ENCODE results near the gene OGFOD1. TPM values are rescaled to one million over a fixed set of nuclear protein-coding genes. Genes with fewer than 3 reads are reported as not detected.
"Not testable (repeated sequence)": the region's sequence is repeated elsewhere in the genome, so short reads cannot be mapped to it uniquely, and the experiment has no call there.

Gene OGFOD1
- total RNA-seq, 1 donor from 2014 or later, result 87.0 TPM

DNA sequence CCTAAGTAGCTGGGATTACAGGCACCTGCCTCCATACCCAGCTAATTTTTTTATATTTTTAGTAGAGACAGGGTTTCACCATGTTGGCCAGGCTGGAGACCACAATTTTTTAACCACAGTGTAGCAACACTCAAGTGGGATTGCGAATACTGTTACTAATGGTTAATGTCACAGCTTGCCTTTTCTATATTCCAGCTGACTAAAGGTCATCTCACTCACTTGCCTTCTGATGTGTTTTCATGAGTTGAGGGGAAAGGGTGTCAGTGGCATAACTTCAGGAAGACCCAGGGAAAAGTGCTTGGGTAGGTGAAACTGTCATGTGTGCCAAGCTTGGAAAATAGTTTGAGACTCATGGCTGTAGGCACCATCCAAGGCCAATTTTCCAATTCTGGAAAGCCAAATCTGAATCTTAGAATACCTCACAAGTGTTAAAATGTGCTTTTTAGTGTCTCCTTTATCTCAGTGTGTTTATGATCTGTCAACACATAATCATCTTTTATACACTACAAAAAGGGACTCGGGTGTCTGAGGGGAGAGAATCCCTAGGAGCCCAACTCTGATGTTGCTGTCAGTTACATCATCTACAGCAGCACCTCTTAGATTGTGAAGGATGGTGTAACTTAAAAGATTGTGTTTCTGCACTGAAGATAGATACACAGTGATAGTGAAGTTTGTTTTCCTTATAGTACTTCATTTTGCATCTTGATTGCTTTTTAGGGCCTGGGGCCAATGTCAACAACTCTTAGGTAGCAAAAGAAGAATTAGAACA, 27.1 kb downstream of the OGFOD1 start:
- DNase-seq, result no peak
- Mint-ChIP-seq H3K27ac (no peak overlapping the region), H3K4me1 (peaks cover 12% of the 10 kb centered on the region), H3K27me3 (no peaks in the 10 kb centered on the region), H3K4me3 (no peak overlapping the region), H3K36me3 (ENCODE audit: low read depth) (peaks cover 56% of the 10 kb centered on the region), H3K9me3 (no peaks in the 10 kb centered on the region)
- intact Hi-C loops (cut with micrococcal nuclease), result no loop called here

DNA sequence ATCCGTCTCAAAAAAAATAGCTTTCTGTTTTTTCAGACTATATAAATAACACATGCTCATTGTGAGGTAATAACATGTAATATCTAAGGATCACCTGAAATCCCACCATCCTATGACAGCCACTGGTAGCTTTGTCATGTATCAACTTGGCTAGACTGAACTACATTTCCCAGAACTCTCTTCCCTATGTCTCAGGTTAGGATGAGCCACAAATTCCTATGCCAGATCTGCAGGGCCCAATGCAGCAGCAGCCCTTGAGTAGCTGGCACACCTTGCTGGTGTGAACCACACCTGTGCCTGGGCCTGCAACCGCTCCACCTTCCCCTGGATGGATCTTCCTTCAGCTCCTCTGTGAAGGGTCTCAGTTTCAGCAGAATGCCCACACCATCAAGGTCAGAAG, 28.1 kb downstream of the OGFOD1 start:
- intact Hi-C loops (cut with micrococcal nuclease), result no loop called here

DNA sequence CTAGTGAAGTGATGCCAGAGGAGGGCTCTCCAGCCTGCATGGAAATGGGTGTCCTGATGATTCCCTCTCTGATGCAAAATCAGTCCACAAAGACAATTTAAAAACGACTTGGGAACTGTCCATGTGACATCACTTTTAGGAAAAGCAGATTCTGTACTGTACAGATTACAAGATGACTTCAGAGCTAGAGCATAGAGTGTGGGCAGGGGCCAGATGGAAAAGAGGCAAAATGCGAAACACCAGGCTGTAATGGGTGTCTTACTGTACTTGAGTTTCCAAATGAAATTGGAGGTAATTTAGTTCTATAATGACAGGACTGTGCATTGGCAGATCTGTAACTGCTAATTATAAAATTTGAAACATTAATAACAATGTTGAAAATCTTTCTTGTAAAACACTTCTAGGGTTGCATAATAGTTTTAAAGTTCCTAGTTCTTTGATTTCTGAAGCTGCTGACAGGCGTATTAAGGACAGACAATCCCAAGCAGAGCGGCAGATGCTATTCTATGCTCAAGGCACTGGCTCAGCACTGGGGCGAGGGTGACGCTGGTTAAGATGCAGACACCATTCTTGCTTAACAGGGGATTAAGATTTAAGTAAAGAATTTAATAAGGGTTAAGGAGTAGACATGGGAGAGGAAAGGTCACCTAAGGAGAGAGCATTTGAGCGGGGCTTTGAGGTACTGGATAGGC, 29.6 kb downstream of the OGFOD1 start:
- Mint-ChIP-seq H3K4me3 (no peak overlapping the region), H3K36me3 (ENCODE audit: low read depth) (peaks cover 53% of the 10 kb centered on the region), H3K27ac (no peak overlapping the region), H3K4me1 (peaks cover 12% of the 10 kb centered on the region), H3K27me3 (no peaks in the 10 kb centered on the region), H3K9me3 (no peaks in the 10 kb centered on the region)
- intact Hi-C loops (cut with micrococcal nuclease), result no loop called here
- DNase-seq, result no peak

More for the DNA sequence above, 28.1 kb downstream of the OGFOD1 start:
- H3K9me3 Mint-ChIP-seq, result no peaks in the 10 kb centered on the region
- peaks cover 57% of the 10 kb centered on the region for H3K36me3 Mint-ChIP-seq (ENCODE audit: low read depth)
- H3K4me3 Mint-ChIP-seq, result no peak overlapping the region
- H3K27ac Mint-ChIP-seq, result no peak overlapping the region
- no peak for DNase-seq
- H3K4me1 Mint-ChIP-seq, result peaks cover 12% of the 10 kb centered on the region
- no peaks in the 10 kb centered on the region for H3K27me3 Mint-ChIP-seq

DNA sequence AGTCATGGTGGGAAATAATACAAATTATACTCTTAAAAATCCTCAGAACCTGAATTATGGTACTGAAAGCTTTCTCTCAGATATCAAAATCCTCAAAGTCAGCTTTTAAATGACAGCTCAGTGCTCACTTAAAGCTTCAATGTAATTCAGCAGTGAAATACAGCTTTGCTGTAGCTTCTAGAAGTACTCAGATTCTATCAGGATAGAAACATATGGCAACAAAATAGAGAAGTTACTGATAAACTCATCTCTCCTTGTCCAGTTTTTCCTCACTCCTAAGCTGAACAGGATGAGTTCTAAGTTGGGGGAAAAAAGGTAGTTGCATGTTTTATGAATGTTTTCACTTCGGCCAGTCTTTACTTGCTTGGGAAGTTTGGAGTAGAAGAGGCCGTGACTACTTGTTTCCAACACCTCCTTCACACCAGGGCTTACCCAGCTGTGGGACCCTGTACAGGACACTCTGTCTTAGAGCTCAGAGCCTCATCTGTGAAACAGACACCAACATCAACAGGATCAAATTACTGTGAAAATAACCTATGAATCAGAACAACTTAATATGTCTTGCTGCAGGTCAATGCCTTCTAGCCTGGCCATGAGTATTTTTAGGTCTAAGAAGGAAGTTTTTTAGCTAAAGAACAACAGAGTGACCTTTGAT, 30.2 kb downstream of the OGFOD1 start:
- Mint-ChIP-seq H3K4me1 (peaks cover 9% of the 10 kb centered on the region), H3K36me3 (ENCODE audit: low read depth) (peaks cover 50% of the 10 kb centered on the region), H3K9me3 (peaks cover 3% of the 10 kb centered on the region), H3K27me3 (no peaks in the 10 kb centered on the region), H3K27ac (no peak overlapping the region), H3K4me3 (no peak overlapping the region)
- intact Hi-C loops (cut with micrococcal nuclease), result no loop called here
- no peak for DNase-seq

DNA sequence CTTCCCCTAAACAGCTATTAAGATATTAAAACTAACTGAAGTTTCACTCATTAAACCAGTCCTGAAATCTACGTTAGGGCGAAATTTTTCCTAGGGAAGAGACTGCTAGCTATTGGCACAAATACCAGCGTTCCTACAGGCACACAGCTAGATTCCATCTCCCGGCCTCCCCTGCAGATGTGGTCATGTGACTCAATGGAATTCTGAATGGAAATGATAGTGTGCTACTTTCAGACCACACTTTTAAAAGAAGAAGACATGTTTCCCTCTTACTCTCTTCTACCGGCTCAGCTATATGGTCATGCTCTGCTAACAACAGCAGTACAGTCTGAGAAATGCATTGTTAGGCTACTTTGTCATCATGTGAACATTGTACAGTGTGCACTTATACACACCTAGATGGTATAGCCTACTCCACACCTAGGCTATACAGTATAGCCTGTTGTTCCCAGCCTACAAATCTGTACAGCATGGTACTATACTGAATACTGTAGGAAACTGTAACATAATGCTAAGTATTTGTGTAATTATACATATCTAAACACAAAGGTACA, 31.4 kb downstream of the OGFOD1 start:
- peaks cover 38% of the 10 kb centered on the region for H3K36me3 Mint-ChIP-seq (ENCODE audit: low read depth)
- H3K9me3 Mint-ChIP-seq, result peaks cover 4% of the 10 kb centered on the region
- no peaks in the 10 kb centered on the region for H3K27me3 Mint-ChIP-seq
- no peak overlapping the region for H3K27ac Mint-ChIP-seq
- peaks cover 2% of the 10 kb centered on the region for H3K4me1 Mint-ChIP-seq
- H3K4me3 Mint-ChIP-seq, result no peak overlapping the region
- DNase-seq, result no peak
- intact Hi-C loops (cut with micrococcal nuclease), result no loop called here

DNA sequence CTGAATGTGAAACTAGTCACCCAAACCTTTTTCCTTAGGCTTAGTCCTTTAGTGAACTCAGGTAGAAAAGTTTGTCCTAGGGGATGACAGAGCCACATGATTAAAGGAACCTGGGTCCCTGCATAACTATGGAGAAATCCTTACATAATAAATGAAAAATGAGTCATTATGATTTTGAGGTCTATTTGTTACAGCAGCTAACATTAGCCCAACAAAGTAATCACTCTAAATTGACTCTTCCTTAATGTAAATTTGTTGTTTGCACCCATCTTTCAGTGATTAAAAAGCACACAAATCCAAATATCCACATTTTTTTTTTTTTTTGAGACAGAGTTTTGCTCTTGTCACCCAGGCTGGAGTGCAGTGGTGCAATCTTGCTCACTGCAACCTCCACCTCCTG, 32.0 kb downstream of the OGFOD1 start:
- no peak for DNase-seq
- Mint-ChIP-seq H3K4me1 (peaks cover 2% of the 10 kb centered on the region), H3K4me3 (no peak overlapping the region), H3K27ac (no peak overlapping the region), H3K36me3 (ENCODE audit: low read depth) (peaks cover 37% of the 10 kb centered on the region), H3K9me3 (peaks cover 4% of the 10 kb centered on the region), H3K27me3 (no peaks in the 10 kb centered on the region)
- intact Hi-C loops (cut with micrococcal nuclease), result no loop called here

DNA sequence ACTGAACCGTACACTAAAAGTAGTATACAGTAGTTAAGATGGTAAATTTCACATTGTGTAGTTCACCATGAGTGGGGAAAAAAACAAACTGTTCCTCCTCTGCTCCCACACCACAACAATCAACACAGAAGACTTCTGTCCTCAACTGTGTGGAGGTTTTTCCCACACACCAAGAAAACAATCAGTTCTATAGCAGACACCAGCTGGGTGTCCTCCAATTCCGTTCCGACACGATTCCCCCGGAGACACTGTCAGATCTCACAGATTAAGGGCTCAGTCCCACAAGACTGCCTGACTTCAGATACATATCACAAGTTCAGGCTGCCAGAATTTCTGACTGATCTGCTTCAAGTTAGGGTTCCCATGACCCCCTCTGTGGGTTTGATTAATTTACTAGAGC, 36.7 kb downstream of the OGFOD1 start:
- Mint-ChIP-seq H3K9me3 (peaks cover 4% of the 10 kb centered on the region), H3K4me3 (no peak overlapping the region), H3K27me3 (no peaks in the 10 kb centered on the region), H3K4me1 (no peaks in the 10 kb centered on the region), H3K36me3 (ENCODE audit: low read depth) (peaks cover 18% of the 10 kb centered on the region), H3K27ac (no peak overlapping the region)
- no peak for DNase-seq
- intact Hi-C loops (cut with micrococcal nuclease), result no loop called here

DNA sequence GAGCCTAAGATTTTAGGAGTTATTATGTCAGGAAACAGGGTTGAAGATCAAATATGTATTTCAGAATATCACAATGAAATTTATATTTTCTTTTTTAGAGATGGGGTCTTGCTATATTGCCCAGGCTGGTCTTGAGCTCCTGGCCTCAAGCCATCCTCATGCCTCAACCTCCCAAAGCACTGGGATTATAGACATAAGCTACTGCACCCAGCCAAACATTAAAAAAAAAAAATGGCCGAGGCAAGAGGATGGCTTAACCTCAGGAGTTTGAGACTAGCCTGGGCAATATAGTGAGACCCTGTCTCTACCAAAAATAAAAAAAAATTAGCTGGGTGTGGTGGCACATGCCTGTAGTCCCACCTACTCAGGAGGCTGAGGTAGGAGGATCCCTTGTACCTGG, 37.5 kb downstream of the OGFOD1 start:
- intact Hi-C loops (cut with micrococcal nuclease); DNase-seq; H3K4me1 Mint-ChIP-seq; H3K4me3 Mint-ChIP-seq; H3K27ac Mint-ChIP-seq; H3K27me3 Mint-ChIP-seq; H3K9me3 Mint-ChIP-seq: not testable (repeated sequence)
- H3K36me3 Mint-ChIP-seq (ENCODE audit: low read depth), result peaks cover 12% of the 10 kb centered on the region

DNA sequence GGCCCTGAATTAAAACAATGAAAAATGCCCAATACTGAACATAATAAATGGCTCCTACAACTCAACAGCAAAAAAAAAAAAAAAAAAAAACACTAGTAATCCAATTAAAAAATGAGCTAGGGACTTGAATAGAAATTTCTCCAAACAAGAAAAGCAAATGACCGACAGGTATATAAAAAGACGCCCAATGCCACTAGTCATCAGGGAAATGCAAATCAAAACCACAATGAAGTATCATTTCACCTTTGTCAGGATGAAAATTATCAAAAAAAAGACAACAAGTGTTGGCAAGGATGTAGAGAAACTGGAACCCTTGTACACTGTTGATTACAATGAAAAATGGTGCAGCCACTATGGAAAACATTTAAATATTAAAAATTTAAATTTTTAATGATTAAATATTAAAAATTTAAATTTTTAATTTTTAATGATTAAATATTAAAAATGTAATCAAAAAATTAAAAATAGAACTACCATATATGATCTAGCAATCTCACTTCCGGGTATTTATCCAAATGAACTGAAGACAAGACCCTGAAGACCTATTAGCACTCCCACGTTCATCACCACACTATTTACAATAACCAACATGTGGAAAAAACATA, 40.4 kb downstream of the OGFOD1 start:
- Mint-ChIP-seq H3K27me3 (no peaks in the 10 kb centered on the region), H3K9me3 (no peaks in the 10 kb centered on the region), H3K36me3 (ENCODE audit: low read depth) (peaks cover 8% of the 10 kb centered on the region), H3K4me1 (no peaks in the 10 kb centered on the region), H3K4me3 (no peak overlapping the region), H3K27ac (no peak overlapping the region)
- no peak for DNase-seq
- intact Hi-C loops (cut with micrococcal nuclease), result no loop called here

DNA sequence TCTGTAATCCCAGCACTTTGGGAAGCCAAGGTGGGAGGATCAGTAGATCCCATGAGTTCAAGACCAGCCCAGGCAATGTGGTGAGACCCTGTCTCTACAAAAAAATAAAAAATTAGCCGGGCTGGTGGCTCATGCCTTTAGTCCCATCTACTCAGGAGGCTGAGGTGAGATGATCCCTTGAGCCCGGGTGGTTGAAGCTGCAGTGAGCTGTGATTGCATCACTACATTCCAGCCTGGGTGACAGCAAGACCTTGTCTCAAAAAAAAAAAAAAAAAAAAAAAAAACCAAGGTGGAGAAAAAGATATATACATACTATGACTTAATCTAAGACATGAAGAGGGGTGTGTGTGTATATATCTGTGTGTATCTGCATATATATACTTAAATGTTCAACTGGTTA, 41.8 kb downstream of the OGFOD1 start:
- Mint-ChIP-seq H3K27ac (no peak overlapping the region), H3K27me3 (no peaks in the 10 kb centered on the region), H3K36me3 (ENCODE audit: low read depth) (peaks cover 13% of the 10 kb centered on the region), H3K4me1 (no peaks in the 10 kb centered on the region), H3K4me3 (no peak overlapping the region), H3K9me3 (no peaks in the 10 kb centered on the region)
- no peak for DNase-seq
- intact Hi-C loops (cut with micrococcal nuclease), result no loop called here

DNA sequence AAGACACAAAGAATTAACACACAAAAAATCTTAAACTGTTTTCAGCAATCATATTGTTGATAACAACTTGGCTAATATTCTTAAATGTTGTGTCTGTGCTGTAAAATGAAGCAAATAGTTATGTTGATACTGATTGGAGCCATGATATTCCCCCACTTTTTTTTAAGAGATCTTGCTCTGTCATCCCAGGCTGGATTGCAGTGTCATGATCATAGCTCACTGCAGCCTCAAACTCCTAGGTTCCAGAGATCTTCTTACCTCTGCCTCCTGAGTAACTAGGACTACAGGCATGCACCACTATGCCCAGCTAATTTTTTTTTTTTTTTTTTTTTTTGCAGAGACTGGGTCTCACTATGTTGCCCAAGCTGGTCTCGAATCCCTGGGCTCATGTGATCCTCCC, 42.5 kb downstream of the OGFOD1 start:
- no peak overlapping the region for H3K4me3 Mint-ChIP-seq
- H3K4me1 Mint-ChIP-seq, result no peaks in the 10 kb centered on the region
- no peaks in the 10 kb centered on the region for H3K27me3 Mint-ChIP-seq
- H3K9me3 Mint-ChIP-seq, result no peaks in the 10 kb centered on the region
- H3K36me3 Mint-ChIP-seq (ENCODE audit: low read depth), result peaks cover 15% of the 10 kb centered on the region
- intact Hi-C loops (cut with micrococcal nuclease), result no loop called here
- no peak for DNase-seq
- H3K27ac Mint-ChIP-seq, result no peak overlapping the region

DNA sequence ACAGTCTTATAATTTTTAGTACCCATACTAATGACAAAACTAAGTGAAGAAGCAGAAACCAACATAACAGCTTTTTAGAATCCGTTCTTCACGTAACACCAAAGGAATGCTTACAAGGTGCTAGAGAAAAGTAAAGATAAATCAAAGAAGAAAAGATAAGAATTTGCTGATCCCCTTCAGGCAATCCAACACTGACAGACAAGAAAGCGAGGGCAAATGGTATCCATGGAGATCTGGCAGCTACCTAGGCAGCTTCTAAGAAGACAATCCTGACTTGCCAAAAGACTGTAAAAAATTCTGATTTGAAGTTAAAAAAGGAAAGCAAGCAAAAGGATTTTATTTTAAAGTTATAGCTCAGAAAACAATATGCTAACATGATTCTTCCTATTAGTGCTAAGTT, 53.8 kb downstream of the OGFOD1 start:
- no peaks in the 10 kb centered on the region for H3K27me3 Mint-ChIP-seq
- intact Hi-C loops (cut with micrococcal nuclease), result no loop called here
- H3K4me1 Mint-ChIP-seq, result no peaks in the 10 kb centered on the region
- no peak for DNase-seq
- H3K36me3 Mint-ChIP-seq (ENCODE audit: low read depth), result peaks cover 21% of the 10 kb centered on the region
- H3K27ac Mint-ChIP-seq, result no peak overlapping the region
- H3K4me3 Mint-ChIP-seq, result no peak overlapping the region
- H3K9me3 Mint-ChIP-seq, result no peaks in the 10 kb centered on the region

DNA sequence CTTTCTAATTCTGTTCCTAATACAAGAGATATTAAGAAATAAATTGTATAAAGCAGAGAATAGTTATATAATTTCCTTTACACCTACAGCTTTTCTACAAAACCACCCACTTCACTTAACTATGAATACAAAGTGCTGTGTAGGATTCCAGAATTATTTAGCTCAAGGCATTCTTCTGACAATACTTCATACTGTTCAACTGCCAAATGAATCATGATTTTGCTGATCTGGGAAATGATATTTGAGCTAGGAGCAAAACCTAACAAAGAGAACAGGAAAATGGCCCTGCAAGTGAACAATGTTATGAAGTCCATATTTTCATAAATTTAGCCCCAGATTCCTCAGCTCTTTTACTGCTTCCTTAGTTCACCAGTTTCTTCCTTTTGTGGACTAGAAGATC, 55.6 kb downstream of the OGFOD1 start:
- H3K4me3 Mint-ChIP-seq, result no peak overlapping the region
- H3K27me3 Mint-ChIP-seq, result no peaks in the 10 kb centered on the region
- H3K4me1 Mint-ChIP-seq, result no peaks in the 10 kb centered on the region
- H3K36me3 Mint-ChIP-seq (ENCODE audit: low read depth), result peaks cover 16% of the 10 kb centered on the region
- intact Hi-C loops (cut with micrococcal nuclease), result no loop called here
- DNase-seq, result no peak
- H3K9me3 Mint-ChIP-seq, result no peaks in the 10 kb centered on the region
- H3K27ac Mint-ChIP-seq, result no peak overlapping the region

DNA sequence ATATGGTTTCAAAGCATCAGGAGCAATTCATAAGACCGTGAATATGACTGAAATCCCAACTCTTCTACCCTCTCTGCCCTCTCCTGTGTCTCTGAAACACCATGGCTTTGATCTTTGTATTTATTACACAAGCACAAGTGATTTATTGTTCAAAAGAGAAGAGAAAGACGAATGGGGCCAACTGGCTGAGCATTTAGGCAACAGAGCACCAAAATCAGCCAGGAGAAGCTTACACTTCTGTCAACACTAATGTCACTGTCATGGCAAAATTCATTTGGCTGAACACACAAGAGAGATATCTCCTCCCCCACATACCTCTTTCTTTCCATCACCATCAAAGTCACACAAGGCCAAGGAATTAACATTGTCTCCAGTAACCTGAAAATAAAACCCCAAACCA, 59.2 kb downstream of the OGFOD1 start:
- Mint-ChIP-seq H3K36me3 (ENCODE audit: low read depth) (peaks cover 15% of the 10 kb centered on the region), H3K27me3 (no peaks in the 10 kb centered on the region), H3K4me3 (no peak overlapping the region), H3K4me1 (peaks cover 8% of the 10 kb centered on the region), H3K9me3 (no peaks in the 10 kb centered on the region), H3K27ac (no peak overlapping the region)
- intact Hi-C loops (cut with micrococcal nuclease), result loop anchor here (10.0 kb wide), 1 partner anchor 194 kb away; no protein-coding TSS in a partner anchor
- no peak for DNase-seq

Measured in activated CD4-positive, alpha-beta T cell treated with anti-CD3 and anti-CD28 coated beads, Interleukin-2, amount 10 ng/mL, durations not matched to agents 24 days and 14 days (primary cell).